LNCaP clone FGC (cell line): ENCODE data around the gene PTPRG.

ENCODE experiments used
- DNase-seq: peaks from one replicate; pipeline ENCODE4 v3.0.0-alpha.2; 2011; ENCODE audit warnings: low read depth
- H3K4me3 ChIP-seq: 2 replicates; pipeline ENCODE4 v1.5.1; 2011; ENCODE audit warnings: mild to moderate bottlenecking, low read depth, low read length, control low read depth
- CTCF ChIP-seq: IDR thresholded peaks from 2 replicates; pipeline ENCODE4 v1.5.1; 2012; ENCODE audit warnings: mild to moderate bottlenecking; ENCODE audit not compliant: control insufficient read depth, insufficient read depth; ENCODE audit errors: extremely low read depth

Gene PTPRG

GRCh38 chr3:61650719-61651410 is 89.5 kb downstream of the PTPRG start:
- TF ChIP-seq CTCF: no peak
- no peak overlapping the region for H3K4me3 ChIP-seq
- peak; percentile 47 for DNase-seq

GRCh38 chr3:61657689-61658088 is 96.3 kb downstream of the PTPRG start:
- no peak overlapping the region for H3K4me3 ChIP-seq
- no peak for DNase-seq
- no peak for TF ChIP-seq CTCF

- TF ChIP-seq CTCF: no peak
- H3K4me3 ChIP-seq: no peak overlapping the region
- DNase-seq: no peak
Observed at GRCh38 chr3:61662861-61663260, 101.5 kb downstream of the PTPRG start.

GRCh38 chr3:61663356-61664104 is 102.2 kb downstream of the PTPRG start:
- TF ChIP-seq CTCF: no peak
- H3K4me3 ChIP-seq: no peak overlapping the region

GRCh38 chr3:61664105-61664482 is 102.7 kb downstream of the PTPRG start:
- no peak for DNase-seq
- TF ChIP-seq CTCF: no peak
- no peak overlapping the region for H3K4me3 ChIP-seq

More at GRCh38 chr3:61663356-61664104, 102.2 kb downstream of the PTPRG start:
- DNase-seq: no peak

GRCh38 chr3:61665121-61665520 is 103.8 kb downstream of the PTPRG start:
- no peak for DNase-seq
- TF ChIP-seq CTCF: no peak
- no peak overlapping the region for H3K4me3 ChIP-seq
